H1 (cell line): ENCODE measurements around the gene CPNE4. TPM values are rescaled to one million over a fixed set of nuclear protein-coding genes. Genes with fewer than 3 reads are reported as not detected.

Source experiments
- CTCF ChIA-PET: fragments of 300-600 bp; sonication (Branson Sonifier 250); formaldehyde crosslinking; loops from one replicate; lab custom pipeline; 2021; ENCODE audit not compliant: partially characterized antibody; lab: Charles Lee
- POLR2A ChIA-PET: fragments of 300-600 bp; sonication (Branson Sonifier 250); formaldehyde crosslinking; loops from one replicate; lab custom pipeline; 2021; ENCODE audit warnings: inconsistent platforms; ENCODE audit not compliant: partially characterized antibody; lab: Charles Lee
- DNase-seq, 2 experiments: peaks; one replicate each; pipeline versions ENCODE4 v3.0.0 to v3.0.0-alpha.2; 2010 to 2022; ENCODE audit warnings: low spot score in 2 of 2, low read depth in 1 of 2, mixed read lengths in 1 of 2
- FAIRE-seq: peaks from 2 replicates; lab custom pipeline; 2011; peaks lifted over from hg19 to GRCh38; lab: Jason Lieb, UNC
- H2AFZ ChIP-seq: 2 replicates; pipeline ENCODE4 v1.8.1; 2012; ENCODE audit warnings: low read length, inconsistent platforms
- H2AK5ac ChIP-seq: 2 replicates; pipeline ENCODE4 v1.6.1; 2013; ENCODE audit warnings: low read depth, low read length
- H2BK120ac ChIP-seq: replicated peaks from 2 replicates; pipeline ENCODE3; 2013; ENCODE audit warnings: low read depth, low read length, inconsistent platforms
- H2BK12ac ChIP-seq: 2 replicates; pipeline ENCODE4 v1.6.1; 2013; ENCODE audit warnings: low read depth, low read length
- H2BK15ac ChIP-seq: 2 replicates; pipeline ENCODE4 v1.6.1; 2013; ENCODE audit warnings: low read length
- H2BK20ac ChIP-seq: 2 replicates; pipeline ENCODE4 v1.6.1; 2013; ENCODE audit warnings: low read length
- H2BK5ac ChIP-seq: 2 replicates; pipeline ENCODE4 v1.6.1; 2013; ENCODE audit warnings: low read depth, low read length
- H3K14ac ChIP-seq: 2 replicates; pipeline ENCODE4 v1.6.1; 2013; ENCODE audit warnings: inconsistent platforms; ENCODE audit not compliant: insufficient read length
- H3K18ac ChIP-seq: 2 replicates; pipeline ENCODE4 v1.6.1; 2013; ENCODE audit warnings: low read length; ENCODE audit errors: extremely low read depth
- H3K23ac ChIP-seq: 2 replicates; pipeline ENCODE4 v1.6.1; 2013; ENCODE audit warnings: inconsistent platforms; ENCODE audit not compliant: insufficient read length
- H3K23me2 ChIP-seq: 2 replicates; pipeline ENCODE4 v1.6.1; 2013; ENCODE audit warnings: low read depth, low read length
- H3K27ac ChIP-seq: 2 replicates; pipeline ENCODE4 v1.6.1; 2011; ENCODE audit warnings: low read depth, low read length, inconsistent platforms
- H3K27me3 ChIP-seq, 4 experiments: replicated peaks in 1 of 4; 1 replicate in 1 of 4; 2 replicates in 3 of 4; pipeline versions ENCODE4 v1.6.1 to v1.8.1; 2011 to 2013; ENCODE audit warnings: low read length in 3 of 4, mild to moderate bottlenecking in 3 of 4, inconsistent platforms in 2 of 4, mixed read lengths in 2 of 4, moderate library complexity in 1 of 4; ENCODE audit not compliant: control insufficient read depth in 3 of 4, insufficient read depth in 3 of 4; ENCODE audit errors: extremely low read depth in 1 of 4
- H3K36me3 ChIP-seq, 4 experiments: 2 replicates each; pipeline versions ENCODE4 v1.6.1 to v1.8.1; 2011 to 2013; ENCODE audit warnings: mild to moderate bottlenecking in 4 of 4, low read length in 3 of 4, moderate library complexity in 2 of 4, control low read depth in 1 of 4, inconsistent platforms in 1 of 4; ENCODE audit not compliant: insufficient read depth in 4 of 4, control insufficient read depth in 2 of 4
- H3K4ac ChIP-seq: replicated peaks from 2 replicates; pipeline ENCODE3; 2013; ENCODE audit warnings: low read length, low read depth, mixed read lengths, inconsistent platforms; ENCODE audit not compliant: insufficient read length
- H3K4me1 ChIP-seq, 4 experiments: replicated peaks in 1 of 4; 1 replicate in 1 of 4; 2 replicates in 3 of 4; pipeline versions ENCODE4 v1.6.1 to v1.8.1; 2011 to 2013; ENCODE audit warnings: low read length in 3 of 4, inconsistent platforms in 2 of 4, mixed read lengths in 1 of 4; ENCODE audit not compliant: insufficient read depth in 4 of 4, control insufficient read depth in 3 of 4
- H3K4me2 ChIP-seq, 2 experiments: 2 replicates each; pipeline versions ENCODE4 v1.6.1 to v1.8.1; 2011 to 2013; ENCODE audit warnings: low read depth in 2 of 2, low read length in 2 of 2, control low read depth in 1 of 2, inconsistent platforms in 1 of 2, mild to moderate bottlenecking in 1 of 2; ENCODE audit not compliant: insufficient read depth in 1 of 2
- H3K4me3 ChIP-seq, 4 experiments: fragments of 200-600, 300-600 bp in 1 of 4; sonication (generic), shearing (Covaris generic), sonication (Bioruptor Twin) in 1 of 4; 2 replicates each; pipeline versions ENCODE4 v1.5.1 to v1.8.1; 2011 to 2016; ENCODE audit warnings: low read length in 4 of 4, low read depth in 3 of 4, control low read depth in 2 of 4, inconsistent platforms in 2 of 4, mild to moderate bottlenecking in 2 of 4, mixed read lengths in 1 of 4, moderate library complexity in 1 of 4; ENCODE audit not compliant: insufficient read depth in 2 of 4; ENCODE audit errors: extremely low read depth in 1 of 4
- H3K56ac ChIP-seq: replicated peaks from 2 replicates; pipeline ENCODE3; 2013; ENCODE audit warnings: low read depth, mild to moderate bottlenecking, mixed read lengths, low read length, inconsistent platforms; ENCODE audit not compliant: insufficient read length
- H3K79me1 ChIP-seq: 2 replicates; pipeline ENCODE4 v1.6.1; 2013; ENCODE audit warnings: low read depth, low read length, control low read depth
- H3K79me2 ChIP-seq, 2 experiments: 2 replicates each; pipeline versions ENCODE4 v1.6.1 to v1.8.1; 2012 to 2013; ENCODE audit warnings: low read length in 2 of 2, mild to moderate bottlenecking in 2 of 2, inconsistent platforms in 1 of 2; ENCODE audit not compliant: insufficient read depth in 2 of 2, control insufficient read depth in 1 of 2
- H3K9ac ChIP-seq, 4 experiments: replicated peaks in 1 of 4; 1 replicate in 1 of 4; 2 replicates in 3 of 4; pipeline versions ENCODE4 v1.6.1 to v1.8.1; 2011 to 2013; ENCODE audit warnings: low read depth in 3 of 4, low read length in 3 of 4, control low read depth in 2 of 4, mild to moderate bottlenecking in 2 of 4, moderate library complexity in 2 of 4, inconsistent platforms in 1 of 4; ENCODE audit errors: extremely low read depth in 1 of 4
- H3K9me3 ChIP-seq, 2 experiments: 2 replicates each; pipeline versions ENCODE4 v1.6.1 to v1.8.1; 2012 to 2013; ENCODE audit warnings: mild to moderate bottlenecking in 2 of 2, moderate library complexity in 2 of 2, control low read depth in 1 of 2, inconsistent platforms in 1 of 2, low read depth in 1 of 2, low read length in 1 of 2, mixed read lengths in 1 of 2; ENCODE audit not compliant: insufficient read depth in 2 of 2
- H4K20me1 ChIP-seq, 2 experiments: replicated peaks in 1 of 2; 2 replicates each; pipeline versions ENCODE3 to v1.8.1; 2011 to 2013; ENCODE audit warnings: inconsistent platforms in 2 of 2, low read length in 2 of 2, mild to moderate bottlenecking in 1 of 2; ENCODE audit not compliant: insufficient read depth in 2 of 2, control insufficient read depth in 1 of 2
- H4K5ac ChIP-seq: 2 replicates; pipeline ENCODE4 v1.6.1; 2013; ENCODE audit warnings: low read length, low read depth, mixed read lengths, inconsistent platforms; ENCODE audit not compliant: insufficient read length
- H4K8ac ChIP-seq: 2 replicates; pipeline ENCODE4 v1.8.0; 2013; ENCODE audit warnings: mild to moderate bottlenecking, moderate library complexity, low read length, inconsistent platforms; ENCODE audit not compliant: insufficient read depth; ENCODE audit errors: extremely low read depth
- H4K91ac ChIP-seq: replicated peaks from 2 replicates; pipeline ENCODE3; 2013; ENCODE audit warnings: low read length, mixed read lengths, inconsistent platforms; ENCODE audit not compliant: insufficient read length
- CHD2 ChIP-seq: IDR thresholded peaks from 2 replicates; pipeline ENCODE4 v1.6.1; 2012; ENCODE audit warnings: low read length, improper control_type of control experiment
- CREB1 ChIP-seq: IDR thresholded peaks from 2 replicates; pipeline ENCODE4 v1.6.1; 2012; ENCODE audit warnings: inconsistent platforms
- EZH2 ChIP-seq: fragments of 200-600 bp; sonication (generic); IDR thresholded peaks from 2 replicates; pipeline ENCODE4 v1.7.1; 2012; ENCODE audit warnings: low read depth, mild to moderate bottlenecking, moderate library complexity, low read length, inconsistent platforms; ENCODE audit not compliant: severe bottlenecking
- KDM4A ChIP-seq: IDR thresholded peaks from one replicate; pipeline ENCODE4 v1.7.1; 2012; ENCODE audit warnings: low read depth, mild to moderate bottlenecking, moderate library complexity, low read length, inconsistent platforms; ENCODE audit not compliant: severe bottlenecking
- POLR2AphosphoS5 ChIP-seq: IDR thresholded peaks from 2 replicates; pipeline ENCODE4 v1.6.1; 2011; ENCODE audit warnings: low read depth, low read length
- RXRA ChIP-seq: IDR thresholded peaks from 2 replicates; pipeline ENCODE4 v1.6.1; 2011; ENCODE audit warnings: low read depth, mild to moderate bottlenecking, low read length, moderate library complexity; ENCODE audit not compliant: insufficient read depth
- SIRT6 ChIP-seq: IDR thresholded peaks from one replicate; pipeline ENCODE4 v1.7.1; 2012; ENCODE audit warnings: low read length, inconsistent platforms
- YY1 ChIP-seq: IDR thresholded peaks from 2 replicates; pipeline ENCODE4 v1.6.1; 2011; ENCODE audit warnings: low read depth, mild to moderate bottlenecking, low read length
- WGBS, 2 experiments: shearing (Covaris generic) in 1 of 2; methylation state at CpG; one replicate each; pipeline versions ENCODE4 v1.1.6 to v1.1.7; 2013 to 2015; ENCODE audit warnings: low lambda C conversion rate in 2 of 2, mixed read lengths in 2 of 2, inconsistent platforms in 1 of 2, low coverage in 1 of 2, missing lambda C conversion rate in 1 of 2; ENCODE audit not compliant: insufficient replicate concordance in 2 of 2, insufficient coverage in 1 of 2, insufficient read length in 1 of 2; ENCODE audit errors: extremely low coverage in 1 of 2, missing lambda C conversion rate in 1 of 2; 5-methylcytosine and 5-hydroxymethylcytosine counted together
- polyA plus RNA-seq, 7 experiments: library from polyadenylated mRNA; depleted of rRNA in 3 of 7; stranded (reverse) in 5 of 7; unstranded in 2 of 7; fragments of >200 nt in 5 of 7; fragments of 200-250 nt in 2 of 7; gene quantifications; 1 replicate in 5 of 7; 2 replicates in 1 of 7; 4 replicates in 1 of 7; pipeline versions ENCODE4 v1.2.1 to v1.2.3, GENCODE V29; 2011 to 2013; ENCODE audit warnings: missing spikeins in 2 of 7, mixed read lengths in 2 of 7
- total RNA-seq: library from RNA; stranded (reverse); fragmentation: NEBNext Ultra II Directional; extraction: Animal tissue kit (Norgen Biotek cat#: 25700); gene quantifications from 2 replicates; pipeline ENCODE4 v1.2.1, GENCODE V29; 2021

Gene CPNE4
- total and polyA plus RNA-seq, 2 of the 8 experiments (the other 6 are each of a cell fraction or from before 2014, with no cell fraction given) = 0.82 to 3.8 TPM

DNA sequence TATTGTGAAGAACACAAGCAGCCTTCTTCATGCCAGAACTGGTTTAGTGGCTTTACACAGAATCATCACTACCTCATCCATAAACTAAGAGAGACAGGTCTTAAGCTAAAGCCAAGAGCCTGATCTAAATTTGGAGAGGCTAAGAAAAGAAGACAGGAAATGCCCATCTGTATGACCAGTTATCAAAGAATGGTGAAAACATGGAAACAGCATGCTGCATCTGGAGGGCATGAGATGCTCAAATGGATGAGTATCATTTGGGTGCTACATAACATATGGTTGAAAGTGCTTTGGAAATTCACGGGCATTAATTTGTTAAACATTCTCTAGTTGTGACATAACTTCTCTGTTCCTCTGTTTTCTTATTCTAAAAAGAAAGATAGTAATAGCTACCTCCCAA is 112.5 kb downstream of the CPNE4 start:
- H3K9me3 ChIP-seq = no peaks in the 10 kb centered on the region
- no peak overlapping the region for H4K91ac ChIP-seq
- H3K23ac ChIP-seq = no peak overlapping the region
- H3K36me3 ChIP-seq = no peaks in the 10 kb centered on the region
- no peak overlapping the region for H3K14ac ChIP-seq
- no peak for FAIRE-seq
- TF ChIP-seq KDM4A (no peak), YY1 (no peak), RXRA (no peak), POLR2AphosphoS5 (no peak), CREB1 (no peak), SIRT6 (no peak), CHD2 (no peak), EZH2 (no peak)
- no peak overlapping the region for H2BK5ac ChIP-seq
- no peak for DNase-seq
- no peak overlapping the region for H3K18ac ChIP-seq
- peaks cover 0 to 4% (median 3%) of the 10 kb centered on the region in 4 experiments; a peak in 6 of 7 replicates for H3K4me1 ChIP-seq
- H4K20me1 ChIP-seq = no peaks in the 10 kb centered on the region
- WGBS, 2 experiments = 95% methylated on average over 1 of the region's 1 CpG; no CpG with 5 or more reads in 1 of the 2 experiments
- no peak overlapping the region for H2BK12ac ChIP-seq
- no peaks in the 10 kb centered on the region for H3K79me1 ChIP-seq
- H2BK120ac ChIP-seq = no peak overlapping the region
- CTCF ChIA-PET = no interaction called here
- no peak overlapping the region for H3K27ac ChIP-seq
- H3K56ac ChIP-seq = no peak overlapping the region
- no peak overlapping the region for H3K4me3 ChIP-seq
- H3K4me2 ChIP-seq = no peak overlapping the region
- H2AK5ac ChIP-seq = no peak overlapping the region
- POLR2A ChIA-PET = no interaction called here
- H4K5ac ChIP-seq = no peak overlapping the region
- no peaks in the 10 kb centered on the region for H3K23me2 ChIP-seq
- H4K8ac ChIP-seq = no peak overlapping the region
- H3K27me3 ChIP-seq = no peaks in the 10 kb centered on the region
- no peak overlapping the region for H2AFZ ChIP-seq
- H2BK20ac ChIP-seq = no peak overlapping the region
- no peak overlapping the region for H2BK15ac ChIP-seq
- no peaks in the 10 kb centered on the region for H3K79me2 ChIP-seq
- H3K9ac ChIP-seq = no peak overlapping the region
- no peak overlapping the region for H3K4ac ChIP-seq
